Thoracic aorta (tissue), 2 donors: ENCODE measurements around the gene RADIL. TPM values are rescaled to one million over a fixed set of nuclear protein-coding genes. Genes with fewer than 3 reads are reported as not detected.

Source experiments
- ATAC-seq: fragments of 150-250 bp; one replicate; pipeline ENCODE4 v1.8.0; 2017; ENCODE audit warnings: low read depth; ENCODE audit not compliant: insufficient number of reproducible peaks, low FRiP score
- DNase-seq: peaks from one replicate; pipeline ENCODE4 v3.0.0-alpha.2; 2020; ENCODE audit warnings: low spot score
- H3K27ac ChIP-seq, 2 donors: fragments of 200-600 bp; sonication (generic); 1 replicate in 1 of 2; 2 replicates in 1 of 2; pipeline ENCODE4 v1.5.1; 2016; ENCODE audit warnings: mild to moderate bottlenecking in 2 of 2, moderate library complexity in 2 of 2
- H3K27me3 ChIP-seq: fragments of 200-600 bp; sonication (generic); replicated peaks from 2 replicates; pipeline ENCODE4 v1.6.0; 2016; ENCODE audit warnings: mild to moderate bottlenecking; ENCODE audit not compliant: insufficient read depth
- H3K36me3 ChIP-seq: fragments of 200-600 bp; sonication (generic); one replicate; pipeline ENCODE4 v1.5.1; 2016
- H3K4me1 ChIP-seq, 2 donors: fragments of 200-600 bp; sonication (generic); 1 replicate in 1 of 2; 2 replicates in 1 of 2; pipeline versions ENCODE4 v1.5.1 to v1.6.0; 2016; ENCODE audit warnings: low read depth in 2 of 2, mild to moderate bottlenecking in 1 of 2; ENCODE audit not compliant: control insufficient read depth in 1 of 2
- H3K4me3 ChIP-seq: fragments of 200-600 bp; sonication (generic); 2 replicates; pipeline ENCODE4 v1.5.1; 2016; ENCODE audit warnings: mild to moderate bottlenecking
- H3K9me3 ChIP-seq: fragments of 200-600 bp; sonication (generic); 2 replicates; pipeline ENCODE4 v1.5.1; 2016
- total RNA-seq, 2 donors: library from RNA; depleted of rRNA; stranded (reverse); fragments of >200 nt; gene quantifications; one replicate each; pipeline versions ENCODE4 v1.1.0 to v1.2.3, GENCODE V29; 2016
- TF ChIP-seq, protein P1 (sequence below): fragments of 200-600 bp; sonication (generic); IDR thresholded peaks from one replicate; pipeline ENCODE4 v1.5.1; 2019; ENCODE audit warnings: antibody characterized with exemption

Gene RADIL
- total RNA-seq, 2 donors from 2014 or later = 6.7 to 14.4 TPM

DNA sequence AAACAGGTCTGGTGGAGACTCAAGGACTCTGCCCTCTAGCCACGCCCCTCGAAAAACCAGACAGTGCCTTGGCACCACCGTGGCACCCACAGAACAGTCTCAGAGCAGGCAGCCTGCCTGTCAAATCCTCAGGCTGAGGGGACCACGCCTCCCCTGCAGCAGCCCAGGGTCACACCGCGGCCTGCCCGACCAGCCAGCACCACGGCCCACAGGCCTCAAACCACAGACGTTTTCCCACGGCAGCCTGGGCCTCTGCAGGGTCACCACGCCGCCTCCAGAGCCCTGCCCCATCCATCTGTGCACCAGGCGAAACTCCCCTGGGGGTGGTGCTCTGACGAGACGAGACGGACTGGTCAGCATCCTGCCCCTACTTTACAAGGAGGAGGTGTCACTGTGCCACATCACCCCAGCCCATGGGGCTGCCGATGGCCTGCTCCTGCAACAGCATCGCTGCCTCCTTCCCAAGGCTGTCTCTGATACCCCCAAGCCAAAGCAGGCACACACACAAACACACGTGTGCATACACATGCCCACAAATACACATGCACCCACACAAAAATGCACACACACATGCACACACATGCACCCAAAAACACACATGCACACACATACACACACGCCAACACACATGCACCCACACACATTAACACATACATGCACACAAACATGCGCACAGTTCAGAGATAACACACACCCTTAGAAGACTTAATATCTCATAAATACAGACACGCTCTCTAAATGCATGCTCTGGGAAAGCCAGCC, 46.3 kb downstream of the RADIL start:
- no peaks in the 10 kb centered on the region for H3K9me3 ChIP-seq
- no peak overlapping the region for H3K27ac ChIP-seq
- no peaks in the 10 kb centered on the region for H3K36me3 ChIP-seq
- no peaks in the 10 kb centered on the region for H3K4me1 ChIP-seq
- no peaks in the 10 kb centered on the region for H3K27me3 ChIP-seq
- DNase-seq (no peak), ATAC-seq (no peak)
- TF ChIP-seq, protein P1, sequence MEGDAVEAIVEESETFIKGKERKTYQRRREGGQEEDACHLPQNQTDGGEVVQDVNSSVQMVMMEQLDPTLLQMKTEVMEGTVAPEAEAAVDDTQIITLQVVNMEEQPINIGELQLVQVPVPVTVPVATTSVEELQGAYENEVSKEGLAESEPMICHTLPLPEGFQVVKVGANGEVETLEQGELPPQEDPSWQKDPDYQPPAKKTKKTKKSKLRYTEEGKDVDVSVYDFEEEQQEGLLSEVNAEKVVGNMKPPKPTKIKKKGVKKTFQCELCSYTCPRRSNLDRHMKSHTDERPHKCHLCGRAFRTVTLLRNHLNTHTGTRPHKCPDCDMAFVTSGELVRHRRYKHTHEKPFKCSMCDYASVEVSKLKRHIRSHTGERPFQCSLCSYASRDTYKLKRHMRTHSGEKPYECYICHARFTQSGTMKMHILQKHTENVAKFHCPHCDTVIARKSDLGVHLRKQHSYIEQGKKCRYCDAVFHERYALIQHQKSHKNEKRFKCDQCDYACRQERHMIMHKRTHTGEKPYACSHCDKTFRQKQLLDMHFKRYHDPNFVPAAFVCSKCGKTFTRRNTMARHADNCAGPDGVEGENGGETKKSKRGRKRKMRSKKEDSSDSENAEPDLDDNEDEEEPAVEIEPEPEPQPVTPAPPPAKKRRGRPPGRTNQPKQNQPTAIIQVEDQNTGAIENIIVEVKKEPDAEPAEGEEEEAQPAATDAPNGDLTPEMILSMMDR = no peak
- no peak overlapping the region for H3K4me3 ChIP-seq

GRCh38 chr7:4836206-4836661, 47.3 kb downstream of the RADIL start:
- TF ChIP-seq, protein P1 = no peak
- no peak for ATAC-seq
- no peak overlapping the region for H3K4me3 ChIP-seq
- H3K36me3 ChIP-seq = no peaks in the 10 kb centered on the region
- no peaks in the 10 kb centered on the region for H3K9me3 ChIP-seq
- no peaks in the 10 kb centered on the region for H3K27me3 ChIP-seq
- no peak for DNase-seq
- no peak overlapping the region for H3K27ac ChIP-seq
- H3K4me1 ChIP-seq = no peaks in the 10 kb centered on the region

DNA sequence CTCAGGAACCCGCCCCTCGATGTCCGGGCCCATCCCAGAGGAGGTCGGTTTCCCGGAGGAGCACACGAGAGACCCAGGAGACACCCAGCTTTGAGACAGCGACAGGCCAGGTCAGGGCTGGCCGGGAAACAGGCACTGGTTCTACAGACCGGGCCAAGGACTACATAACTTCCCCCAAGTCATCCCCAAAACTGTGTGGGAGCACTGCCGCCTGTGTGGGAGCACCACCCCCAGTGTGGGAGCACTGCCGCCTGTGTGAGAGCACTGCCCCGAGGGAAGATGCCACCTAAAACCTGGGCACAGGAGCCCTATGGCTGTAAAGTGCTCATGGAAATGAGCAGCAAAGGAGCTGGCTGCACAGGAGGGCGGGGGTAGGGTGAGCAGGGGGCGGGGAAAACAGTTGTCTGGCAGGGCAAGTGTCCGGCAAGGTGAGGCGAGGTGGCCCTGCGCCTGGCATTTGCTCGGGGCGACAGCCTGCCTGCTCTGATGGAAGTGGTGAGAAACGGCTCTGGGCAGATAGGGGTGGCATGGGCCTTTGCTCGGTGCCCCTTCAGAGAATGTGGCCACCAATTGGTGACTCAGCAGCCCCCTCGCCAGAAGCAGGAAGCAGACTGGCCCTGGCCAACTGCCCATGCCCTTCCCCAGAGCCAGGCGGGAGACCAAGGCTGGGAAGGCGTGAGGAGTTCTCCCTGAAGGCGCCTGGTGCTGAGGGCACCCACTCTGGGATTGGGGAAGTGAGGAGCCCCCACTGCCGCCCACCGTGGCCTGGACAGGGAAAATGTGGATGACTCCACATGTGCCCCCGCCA, 47.9 kb downstream of the RADIL start:
- no peaks in the 10 kb centered on the region for H3K36me3 ChIP-seq
- no peaks in the 10 kb centered on the region for H3K27me3 ChIP-seq
- TF ChIP-seq, protein P1 = no peak
- no peak overlapping the region for H3K4me3 ChIP-seq
- no peaks in the 10 kb centered on the region for H3K4me1 ChIP-seq
- no peak for DNase-seq
- H3K27ac ChIP-seq = no peak overlapping the region
- H3K9me3 ChIP-seq = no peaks in the 10 kb centered on the region
- no peak for ATAC-seq

DNA sequence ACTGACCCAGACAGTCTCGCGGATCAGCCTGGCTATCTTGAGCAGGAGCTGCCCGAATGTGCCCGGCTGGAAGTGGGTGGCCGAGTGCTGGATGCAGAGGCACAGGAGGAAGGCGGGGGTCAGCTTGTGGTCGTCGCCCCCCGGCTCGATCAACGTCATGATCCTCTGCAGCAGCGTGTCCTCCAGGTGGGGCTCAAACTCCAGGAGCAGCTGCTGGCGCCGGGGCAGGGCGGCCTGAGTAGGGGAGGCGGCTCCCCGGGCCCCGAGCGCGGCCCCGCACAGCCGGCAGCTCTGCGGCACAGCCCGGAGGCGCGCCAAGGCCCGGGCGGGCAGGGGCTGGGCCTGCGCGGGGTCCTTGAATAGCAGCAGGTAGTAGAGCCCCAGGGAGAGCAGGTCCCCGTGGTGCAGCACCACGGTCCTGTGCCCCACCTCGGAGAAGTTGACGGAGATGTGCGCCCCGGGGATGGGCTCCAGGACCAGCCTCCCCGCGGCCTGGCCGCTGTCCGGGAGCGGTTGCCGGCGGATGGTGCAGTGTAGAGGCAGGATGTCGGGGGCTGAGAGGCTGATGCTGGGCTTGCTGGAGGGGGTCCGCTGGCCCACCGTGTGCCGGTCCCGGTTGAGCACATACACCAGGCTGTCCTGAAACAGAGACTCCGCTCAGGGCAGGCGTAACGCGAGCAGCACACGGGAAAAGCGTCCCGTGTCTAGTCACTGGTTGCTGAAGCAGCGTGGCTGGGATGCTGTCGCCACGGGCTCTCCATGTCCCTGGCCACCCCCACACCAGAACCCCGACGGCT, 48.7 kb downstream of the RADIL start:
- Histone ChIP-seq H3K27ac (no peak overlapping the region), H3K4me1 (no peaks in the 10 kb centered on the region), H3K4me3 (no peak overlapping the region), H3K36me3 (no peaks in the 10 kb centered on the region), H3K9me3 (no peaks in the 10 kb centered on the region), H3K27me3 (no peaks in the 10 kb centered on the region)
- TF ChIP-seq, protein P1 = no peak
- DNase-seq (no peak), ATAC-seq (no peak)
